CD14-positive monocyte (primary cell): ENCODE results near the gene LNP1. TPM values are rescaled to one million over a fixed set of nuclear protein-coding genes. Genes with fewer than 3 reads are reported as not detected.

Experiments used
- DNase-seq, 3 donors: peaks; one replicate each; pipeline ENCODE4 v3.0.0-alpha.2; 2011 to 2022
- H2AFZ ChIP-seq: 2 replicates; pipeline ENCODE4 v1.6.0; 2012; ENCODE audit warnings: mild to moderate bottlenecking, low read depth, low read length, inconsistent platforms; ENCODE audit not compliant: insufficient read depth, poor library complexity, severe bottlenecking
- H3K27ac ChIP-seq, 2 donors: 1 replicate in 1 of 2; 2 replicates in 1 of 2; pipeline ENCODE4 v1.5.1; 2012 to 2013; ENCODE audit warnings: low read length in 2 of 2, control low read depth in 1 of 2, inconsistent platforms in 1 of 2, low read depth in 1 of 2, mild to moderate bottlenecking in 1 of 2
- H3K27me3 ChIP-seq, 2 donors: one replicate each; pipeline versions ENCODE4 v1.6.0 to v1.6.1; 2011 to 2013; ENCODE audit warnings: low read length in 2 of 2; ENCODE audit not compliant: control insufficient read depth in 2 of 2, insufficient read depth in 2 of 2
- H3K36me3 ChIP-seq, 2 donors: replicated peaks in 1 of 2; 1 replicate in 1 of 2; 2 replicates in 1 of 2; pipeline versions ENCODE4 v1.5.1 to v1.6.1; 2012 to 2013; ENCODE audit warnings: low read length in 2 of 2, control low read depth in 1 of 2, inconsistent platforms in 1 of 2, mild to moderate bottlenecking in 1 of 2; ENCODE audit not compliant: insufficient read depth in 2 of 2, control insufficient read depth in 1 of 2
- H3K4me1 ChIP-seq, 2 donors: 1 replicate in 1 of 2; 2 replicates in 1 of 2; pipeline versions ENCODE4 v1.5.1 to v1.6.1; 2012 to 2013; ENCODE audit warnings: low read length in 2 of 2, control low read depth in 1 of 2, inconsistent platforms in 1 of 2, mild to moderate bottlenecking in 1 of 2, moderate library complexity in 1 of 2; ENCODE audit not compliant: insufficient read depth in 2 of 2, control insufficient read depth in 1 of 2
- H3K4me2 ChIP-seq: replicated peaks from 2 replicates; pipeline ENCODE3; 2012; ENCODE audit warnings: low read length, moderate library complexity, mild to moderate bottlenecking; ENCODE audit not compliant: poor library complexity, severe bottlenecking; ENCODE audit errors: extremely low read depth
- H3K4me3 ChIP-seq, 3 experiments: fragments of 200-600 bp in 1 of 3; sonication (generic) in 1 of 3; replicated peaks in 1 of 3; 1 replicate in 2 of 3; 2 replicates in 1 of 3; pipeline ENCODE4 v1.5.1; 2011 to 2013; ENCODE audit warnings: low read length in 3 of 3, mild to moderate bottlenecking in 3 of 3, control low read depth in 2 of 3, low read depth in 2 of 3, inconsistent platforms in 1 of 3, moderate library complexity in 1 of 3
- H3K79me2 ChIP-seq: 2 replicates; pipeline ENCODE4 v1.6.0; 2012; ENCODE audit warnings: mild to moderate bottlenecking, control low read depth, inconsistent platforms, low read length, moderate library complexity; ENCODE audit not compliant: insufficient read depth
- H3K9ac ChIP-seq: 2 replicates; pipeline ENCODE4 v1.6.0; 2017; ENCODE audit warnings: low read length, mild to moderate bottlenecking; ENCODE audit not compliant: insufficient read depth, poor library complexity, severe bottlenecking
- H3K9me3 ChIP-seq, 2 donors: replicated peaks in 1 of 2; 1 replicate in 1 of 2; 2 replicates in 1 of 2; pipeline versions ENCODE4 v1.5.1 to v1.6.1; 2012 to 2013; ENCODE audit warnings: low read length in 2 of 2, control low read depth in 1 of 2; ENCODE audit not compliant: control insufficient read depth in 1 of 2, insufficient read depth in 1 of 2
- H4K20me1 ChIP-seq: 2 replicates; pipeline ENCODE4 v1.6.0; 2012; ENCODE audit warnings: mild to moderate bottlenecking, low read length, control low read depth, moderate library complexity; ENCODE audit not compliant: insufficient read depth
- H3K27ac Mint-ChIP-seq, 7 donors: one replicate each; pipeline ENCODE4 v1.8.0; 2020; ENCODE audit warnings: mild to moderate bottlenecking in 7 of 7, mixed read lengths in 7 of 7, moderate library complexity in 6 of 7, inconsistent platforms in 2 of 7
- H3K27me3 Mint-ChIP-seq, 3 donors: one replicate each; pipeline ENCODE4 v1.8.0; 2021 to 2022; ENCODE audit warnings: low read depth in 3 of 3, mild to moderate bottlenecking in 3 of 3, mixed read lengths in 3 of 3, moderate library complexity in 3 of 3, inconsistent platforms in 1 of 3
- H3K36me3 Mint-ChIP-seq, 2 donors: one replicate each; pipeline ENCODE4 v1.8.0; 2020; ENCODE audit warnings: mixed read lengths in 2 of 2, inconsistent platforms in 1 of 2, mild to moderate bottlenecking in 1 of 2
- H3K4me1 Mint-ChIP-seq: one replicate; pipeline ENCODE4 v1.8.0; 2020; ENCODE audit warnings: mild to moderate bottlenecking, mixed read lengths
- H3K4me3 Mint-ChIP-seq, 2 donors: one replicate each; pipeline ENCODE4 v1.8.0; 2020; ENCODE audit warnings: mild to moderate bottlenecking in 2 of 2, mixed read lengths in 2 of 2, moderate library complexity in 1 of 2
- H3K9me3 Mint-ChIP-seq, 7 donors: one replicate each; pipeline ENCODE4 v1.8.0; 2020 to 2022; ENCODE audit warnings: mixed read lengths in 7 of 7, mild to moderate bottlenecking in 6 of 7, moderate library complexity in 6 of 7, inconsistent platforms in 2 of 7
- WGBS: methylation state at CpG from one replicate; pipeline ENCODE4 v1.1.5; 2013; ENCODE audit warnings: missing lambda C conversion rate; ENCODE audit not compliant: insufficient coverage; 5-methylcytosine and 5-hydroxymethylcytosine counted together
- intact Hi-C, 2 donors: fragments of 100-400 bp; cut with micrococcal nuclease; formaldehyde crosslinking; loops; one replicate each; pipeline versions ENCODE4 v1.15.0 to v1.15.1; 2023
- polyA plus RNA-seq, 3 donors: library from polyadenylated mRNA; depleted of rRNA in 1 of 3; unstranded in 2 of 3; stranded (reverse) in 1 of 3; fragments of 300-500 nt in 2 of 3; fragments of >200 nt in 1 of 3; fragmentation: Illumina TruSeq in 2 of 3; gene quantifications; 1 replicate in 2 of 3; 2 replicates in 1 of 3; pipeline ENCODE4 v1.2.3, GENCODE V29; 2012 to 2021
- TF ChIP-seq, protein P1 (sequence below): fragments of 200-600 bp; IDR thresholded peaks from one replicate; pipeline ENCODE4 v1.8.0; 2022; ENCODE audit warnings: antibody characterized with exemption, mild to moderate bottlenecking

The LNP1 gene
- polyA plus RNA-seq, 3 donors = 0.07 to 0.26 (median 0.08) TPM

DNA sequence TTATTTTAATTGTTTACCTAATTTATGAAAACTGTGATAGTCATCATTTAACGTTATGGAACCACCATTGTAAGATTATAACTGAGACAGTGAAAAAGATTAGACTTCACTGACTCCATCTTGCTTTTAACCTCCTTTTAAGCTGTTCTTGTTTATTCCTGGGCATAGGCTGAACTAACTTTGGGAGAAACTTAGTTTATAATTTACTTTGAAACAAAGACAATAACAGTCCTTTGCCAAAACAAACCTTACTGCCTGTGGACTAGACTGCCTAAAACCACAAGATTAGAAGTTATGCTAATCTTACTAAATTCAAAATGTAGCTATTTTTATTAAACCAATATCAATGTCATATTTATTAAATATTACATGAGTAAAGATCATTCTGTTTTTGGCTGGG lies 46.7 kb downstream of the LNP1 start:
- Histone ChIP-seq H3K27ac (no peak overlapping the region), H4K20me1 (no peaks in the 10 kb centered on the region), H3K27me3 (no peaks in the 10 kb centered on the region), H3K4me3 (no peak overlapping the region), H3K36me3 (no peaks in the 10 kb centered on the region), H3K4me1 (no peaks in the 10 kb centered on the region), H3K9ac (no peak overlapping the region), H2AFZ (no peak overlapping the region), H3K4me2 (no peak overlapping the region), H3K79me2 (no peaks in the 10 kb centered on the region), H3K9me3 (no peaks in the 10 kb centered on the region)
- Mint-ChIP-seq H3K4me1 (no peaks in the 10 kb centered on the region), H3K27ac (no peak overlapping the region), H3K4me3 (no peak overlapping the region), H3K9me3 (peaks cover 1 to 15% (median 9%) of the 10 kb centered on the region in 7 donors), H3K27me3 (peaks cover 0 to 4% (median 0%) of the 10 kb centered on the region in 3 donors), H3K36me3 (no peaks in the 10 kb centered on the region)
- DNase-seq = no peak
- TF ChIP-seq, protein P1, sequence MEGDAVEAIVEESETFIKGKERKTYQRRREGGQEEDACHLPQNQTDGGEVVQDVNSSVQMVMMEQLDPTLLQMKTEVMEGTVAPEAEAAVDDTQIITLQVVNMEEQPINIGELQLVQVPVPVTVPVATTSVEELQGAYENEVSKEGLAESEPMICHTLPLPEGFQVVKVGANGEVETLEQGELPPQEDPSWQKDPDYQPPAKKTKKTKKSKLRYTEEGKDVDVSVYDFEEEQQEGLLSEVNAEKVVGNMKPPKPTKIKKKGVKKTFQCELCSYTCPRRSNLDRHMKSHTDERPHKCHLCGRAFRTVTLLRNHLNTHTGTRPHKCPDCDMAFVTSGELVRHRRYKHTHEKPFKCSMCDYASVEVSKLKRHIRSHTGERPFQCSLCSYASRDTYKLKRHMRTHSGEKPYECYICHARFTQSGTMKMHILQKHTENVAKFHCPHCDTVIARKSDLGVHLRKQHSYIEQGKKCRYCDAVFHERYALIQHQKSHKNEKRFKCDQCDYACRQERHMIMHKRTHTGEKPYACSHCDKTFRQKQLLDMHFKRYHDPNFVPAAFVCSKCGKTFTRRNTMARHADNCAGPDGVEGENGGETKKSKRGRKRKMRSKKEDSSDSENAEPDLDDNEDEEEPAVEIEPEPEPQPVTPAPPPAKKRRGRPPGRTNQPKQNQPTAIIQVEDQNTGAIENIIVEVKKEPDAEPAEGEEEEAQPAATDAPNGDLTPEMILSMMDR = no peak
- no CpG with 5 or more reads among the region's 1 CpG for WGBS
- intact Hi-C loops = no loop called here

GRCh38 chr3:100449214-100449613 lies 47.9 kb downstream of the LNP1 start:
- intact Hi-C loops = no loop called here
- no peaks in the 10 kb centered on the region for H4K20me1 ChIP-seq
- WGBS = no CpG with 5 or more reads among the region's 2 CpGs
- H3K4me2 ChIP-seq = no peak overlapping the region
- no peaks in the 10 kb centered on the region for H3K27me3 ChIP-seq
- Mint-ChIP-seq H3K4me1 (no peaks in the 10 kb centered on the region), H3K27ac (no peak overlapping the region), H3K4me3 (no peak overlapping the region), H3K9me3 (peaks cover 1 to 15% (median 6%) of the 10 kb centered on the region in 7 donors), H3K36me3 (no peaks in the 10 kb centered on the region), H3K27me3 (peaks cover 0 to 4% (median 0%) of the 10 kb centered on the region in 3 donors)
- TF ChIP-seq, protein P1 = no peak
- H3K4me3 ChIP-seq = no peak overlapping the region
- no peak for DNase-seq
- H2AFZ ChIP-seq = no peak overlapping the region
- no peaks in the 10 kb centered on the region for H3K79me2 ChIP-seq
- no peak overlapping the region for H3K27ac ChIP-seq
- no peaks in the 10 kb centered on the region for H3K36me3 ChIP-seq
- no peaks in the 10 kb centered on the region for H3K4me1 ChIP-seq
- H3K9me3 ChIP-seq = no peaks in the 10 kb centered on the region
- H3K9ac ChIP-seq = no peak overlapping the region
